WTC11 (cell line): ENCODE results near the gene LRMDA. TPM values are rescaled to one million over a fixed set of nuclear protein-coding genes. Genes with fewer than 3 reads are reported as not detected.

Experiments
- ATAC-seq: fragments of 200-7000 bp; cut with Tn5 transposase; 2 replicates; pipeline ENCODE4 v1.10.0; 2021; ENCODE audit warnings: mild to moderate bottlenecking, moderate library complexity
- CTCF ChIA-PET: fragments of 300-600 bp; sonication (Branson Sonifier 250); formaldehyde crosslinking; loops from one replicate; lab custom pipeline; 2021; ENCODE audit warnings: antibody characterized with exemption; lab: Charles Lee
- POLR2A ChIA-PET: fragments of 350-600 bp; sonication (Branson Sonifier 250); formaldehyde crosslinking; loops from one replicate; lab custom pipeline; 2021; ENCODE audit warnings: antibody characterized with exemption; lab: Charles Lee
- DNase-seq: peaks from one replicate; pipeline ENCODE4 v3.0.0; 2021; ENCODE audit warnings: low spot score
- H3K27ac Mint-ChIP-seq: 2 replicates; pipeline ENCODE4 v1.8.0; 2021; ENCODE audit warnings: mixed read lengths
- H3K27me3 Mint-ChIP-seq: 2 replicates; pipeline ENCODE4 v1.8.0; 2021; ENCODE audit warnings: low read depth, mild to moderate bottlenecking, moderate library complexity, mixed read lengths
- H3K36me3 Mint-ChIP-seq: 2 replicates; pipeline ENCODE4 v1.8.0; 2021; ENCODE audit warnings: mixed read lengths
- H3K4me1 Mint-ChIP-seq: 2 replicates; pipeline ENCODE4 v1.8.0; 2022; ENCODE audit warnings: mixed read lengths
- H3K4me3 Mint-ChIP-seq: 2 replicates; pipeline ENCODE4 v1.8.0; 2021; ENCODE audit warnings: mild to moderate bottlenecking, moderate library complexity, mixed read lengths
- H3K9me3 Mint-ChIP-seq: 2 replicates; pipeline ENCODE4 v1.8.0; 2021; ENCODE audit warnings: mixed read lengths
- CBFB ChIP-seq: sonication (generic); formaldehyde crosslinking; IDR thresholded peaks from 2 replicates; pipeline ENCODE4 v1.8.1; 2022; ENCODE audit warnings: mild to moderate bottlenecking, low read depth, missing genetic modification reagents
- CREB1 ChIP-seq: sonication (generic); formaldehyde crosslinking; IDR thresholded peaks from 2 replicates; pipeline ENCODE4 v1.8.0; 2023; ENCODE audit warnings: mild to moderate bottlenecking, missing genetic modification reagents
- ESRRA ChIP-seq: sonication (generic); formaldehyde crosslinking; IDR thresholded peaks from 2 replicates; pipeline ENCODE4 v1.8.1; 2022; ENCODE audit warnings: mild to moderate bottlenecking, missing genetic modification reagents, borderline replicate concordance
- FOXJ3 ChIP-seq: sonication (generic); formaldehyde crosslinking; IDR thresholded peaks from 2 replicates; pipeline ENCODE4 v1.9.0; 2021; ENCODE audit warnings: missing genetic modification reagents, mild to moderate bottlenecking, borderline replicate concordance
- FOXP1 ChIP-seq: sonication (generic); formaldehyde crosslinking; IDR thresholded peaks from 2 replicates; pipeline ENCODE4 v1.8.0; 2022; ENCODE audit warnings: missing genetic modification reagents, mild to moderate bottlenecking, moderate library complexity, borderline replicate concordance
- HMGA2 ChIP-seq: fragments of 250-450 bp; sonication (Bioruptor Pico); IDR thresholded peaks from 2 replicates; pipeline ENCODE4 v1.4.0; 2021; ENCODE audit warnings: mild to moderate bottlenecking, moderate library complexity
- MLX ChIP-seq: sonication (generic); formaldehyde crosslinking; IDR thresholded peaks from 2 replicates; pipeline ENCODE4 v1.8.1; 2023; ENCODE audit warnings: mild to moderate bottlenecking, missing genetic modification reagents, moderate library complexity
- NR3C1 ChIP-seq: sonication (generic); formaldehyde crosslinking; conservative IDR thresholded peaks from 2 replicates; pipeline ENCODE4 v1.8.1; 2023; ENCODE audit warnings: low read depth, mild to moderate bottlenecking, missing genetic modification reagents
- RORB ChIP-seq: fragments of 250-450 bp; sonication (Bioruptor Pico); IDR thresholded peaks from 2 replicates; pipeline ENCODE4 v1.9.0; 2021; ENCODE audit warnings: mild to moderate bottlenecking
- SMAD4 ChIP-seq: sonication (generic); formaldehyde crosslinking; IDR thresholded peaks from 2 replicates; pipeline ENCODE4 v1.8.0; 2022; ENCODE audit warnings: mild to moderate bottlenecking, missing genetic modification reagents
- STAT6 ChIP-seq: sonication (generic); formaldehyde crosslinking; conservative IDR thresholded peaks from 2 replicates; pipeline ENCODE4 v1.8.1; 2023; ENCODE audit warnings: mild to moderate bottlenecking, low read depth, missing genetic modification reagents, moderate library complexity
- TCF7 ChIP-seq: sonication (generic); formaldehyde crosslinking; IDR thresholded peaks from 2 replicates; pipeline ENCODE4 v1.8.0; 2022; ENCODE audit warnings: mild to moderate bottlenecking, low read depth, missing genetic modification reagents, moderate library complexity
- ZNF219 ChIP-seq: sonication (generic); formaldehyde crosslinking; IDR thresholded peaks from 2 replicates; pipeline ENCODE4 v1.8.0; 2023; ENCODE audit warnings: missing genetic modification reagents, mild to moderate bottlenecking, borderline replicate concordance
- total RNA-seq: library from RNA; stranded (reverse); gene quantifications from 3 replicates; pipeline ENCODE4 v1.2.3, GENCODE V29; 2021
- TF ChIP-seq, protein P1 (sequence below): fragments of 250-450 bp; sonication (Bioruptor Pico); IDR thresholded peaks from 2 replicates; pipeline ENCODE4 v1.9.0; 2021; ENCODE audit warnings: mild to moderate bottlenecking
- TF ChIP-seq, protein P2 (sequence below): sonication (generic); formaldehyde crosslinking; conservative IDR thresholded peaks from 2 replicates; pipeline ENCODE4 v1.8.1; 2022; ENCODE audit warnings: mild to moderate bottlenecking, missing genetic modification reagents
- TF ChIP-seq, protein P3 (sequence below): sonication (generic); formaldehyde crosslinking; IDR thresholded peaks from 2 replicates; pipeline ENCODE4 v1.8.0; 2022; ENCODE audit warnings: mild to moderate bottlenecking, missing genetic modification reagents
- TF ChIP-seq, protein P4 (sequence below): fragments of 250-450 bp; sonication (Bioruptor Pico); IDR thresholded peaks from 2 replicates; pipeline ENCODE4 v2.1.2; 2022; ENCODE audit warnings: mild to moderate bottlenecking, moderate library complexity
- TF ChIP-seq, protein P5 (sequence below): sonication (generic); formaldehyde crosslinking; IDR thresholded peaks from 2 replicates; pipeline ENCODE4 v1.8.0; 2022; ENCODE audit warnings: missing genetic modification reagents
- TF ChIP-seq, protein P6 (sequence below): sonication (generic); formaldehyde crosslinking; IDR thresholded peaks from 2 replicates; pipeline ENCODE4 v1.8.0; 2022; ENCODE audit warnings: mild to moderate bottlenecking, missing genetic modification reagents
- TF ChIP-seq, protein P7 (sequence below): sonication (generic); formaldehyde crosslinking; IDR thresholded peaks from 2 replicates; pipeline ENCODE4 v1.8.0; 2023; ENCODE audit warnings: missing genetic modification reagents

Gene LRMDA
- total RNA-seq, 1 experiment from 2014 or later, result 0.92 TPM

- TF ChIP-seq, protein P1, sequence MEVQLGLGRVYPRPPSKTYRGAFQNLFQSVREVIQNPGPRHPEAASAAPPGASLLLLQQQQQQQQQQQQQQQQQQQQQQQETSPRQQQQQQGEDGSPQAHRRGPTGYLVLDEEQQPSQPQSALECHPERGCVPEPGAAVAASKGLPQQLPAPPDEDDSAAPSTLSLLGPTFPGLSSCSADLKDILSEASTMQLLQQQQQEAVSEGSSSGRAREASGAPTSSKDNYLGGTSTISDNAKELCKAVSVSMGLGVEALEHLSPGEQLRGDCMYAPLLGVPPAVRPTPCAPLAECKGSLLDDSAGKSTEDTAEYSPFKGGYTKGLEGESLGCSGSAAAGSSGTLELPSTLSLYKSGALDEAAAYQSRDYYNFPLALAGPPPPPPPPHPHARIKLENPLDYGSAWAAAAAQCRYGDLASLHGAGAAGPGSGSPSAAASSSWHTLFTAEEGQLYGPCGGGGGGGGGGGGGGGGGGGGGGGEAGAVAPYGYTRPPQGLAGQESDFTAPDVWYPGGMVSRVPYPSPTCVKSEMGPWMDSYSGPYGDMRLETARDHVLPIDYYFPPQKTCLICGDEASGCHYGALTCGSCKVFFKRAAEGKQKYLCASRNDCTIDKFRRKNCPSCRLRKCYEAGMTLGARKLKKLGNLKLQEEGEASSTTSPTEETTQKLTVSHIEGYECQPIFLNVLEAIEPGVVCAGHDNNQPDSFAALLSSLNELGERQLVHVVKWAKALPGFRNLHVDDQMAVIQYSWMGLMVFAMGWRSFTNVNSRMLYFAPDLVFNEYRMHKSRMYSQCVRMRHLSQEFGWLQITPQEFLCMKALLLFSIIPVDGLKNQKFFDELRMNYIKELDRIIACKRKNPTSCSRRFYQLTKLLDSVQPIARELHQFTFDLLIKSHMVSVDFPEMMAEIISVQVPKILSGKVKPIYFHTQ (CRISPR knock-in tag), result no peak
- no peak for TF ChIP-seq FOXP1
Observed at GRCh38 chr10:75597773-75598440, 166.5 kb downstream of the LRMDA start (continued).

DNA sequence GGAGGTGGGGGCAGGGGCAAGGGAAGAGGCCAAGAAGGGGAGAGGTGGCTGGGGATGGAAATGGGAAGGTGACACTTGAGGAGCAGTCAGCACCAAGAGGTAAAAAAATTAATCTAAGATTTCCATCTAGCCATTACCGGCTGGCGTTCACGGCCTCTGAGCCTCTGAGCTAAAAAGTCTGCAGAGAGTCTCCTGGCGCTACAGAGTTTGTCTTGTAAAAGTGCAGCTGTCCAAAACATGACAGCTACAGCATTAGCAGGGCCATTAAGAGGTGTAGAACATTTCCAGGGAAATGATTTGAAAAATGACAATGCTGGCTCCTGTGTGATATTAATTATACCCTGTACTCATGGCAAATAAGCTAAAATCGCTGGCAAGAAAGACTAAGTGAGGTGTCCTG lies 167.6 kb downstream of the LRMDA start:
- peaks cover 77% of the 10 kb centered on the region for H3K27me3 Mint-ChIP-seq
- TF ChIP-seq, protein P2, sequence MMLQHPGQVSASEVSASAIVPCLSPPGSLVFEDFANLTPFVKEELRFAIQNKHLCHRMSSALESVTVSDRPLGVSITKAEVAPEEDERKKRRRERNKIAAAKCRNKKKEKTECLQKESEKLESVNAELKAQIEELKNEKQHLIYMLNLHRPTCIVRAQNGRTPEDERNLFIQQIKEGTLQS, result no peak
- no peak for TF ChIP-seq ZNF219 (CRISPR knock-in tag)
- TF ChIP-seq FOXJ3 (CRISPR knock-in tag), result no peak
- TF ChIP-seq, protein P3, sequence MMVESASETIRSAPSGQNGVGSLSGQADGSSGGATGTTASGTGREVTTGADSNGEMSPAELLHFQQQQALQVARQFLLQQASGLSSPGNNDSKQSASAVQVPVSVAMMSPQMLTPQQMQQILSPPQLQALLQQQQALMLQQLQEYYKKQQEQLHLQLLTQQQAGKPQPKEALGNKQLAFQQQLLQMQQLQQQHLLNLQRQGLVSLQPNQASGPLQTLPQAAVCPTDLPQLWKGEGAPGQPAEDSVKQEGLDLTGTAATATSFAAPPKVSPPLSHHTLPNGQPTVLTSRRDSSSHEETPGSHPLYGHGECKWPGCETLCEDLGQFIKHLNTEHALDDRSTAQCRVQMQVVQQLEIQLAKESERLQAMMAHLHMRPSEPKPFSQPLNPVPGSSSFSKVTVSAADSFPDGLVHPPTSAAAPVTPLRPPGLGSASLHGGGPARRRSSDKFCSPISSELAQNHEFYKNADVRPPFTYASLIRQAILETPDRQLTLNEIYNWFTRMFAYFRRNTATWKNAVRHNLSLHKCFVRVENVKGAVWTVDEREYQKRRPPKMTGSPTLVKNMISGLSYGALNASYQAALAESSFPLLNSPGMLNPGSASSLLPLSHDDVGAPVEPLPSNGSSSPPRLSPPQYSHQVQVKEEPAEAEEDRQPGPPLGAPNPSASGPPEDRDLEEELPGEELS (CRISPR knock-in tag), result no peak
- no peak for TF ChIP-seq NR3C1 (CRISPR knock-in tag)
- TF ChIP-seq CREB1, result no peak
- no peak for TF ChIP-seq STAT6 (CRISPR knock-in tag)
- no peak for TF ChIP-seq TCF7 (CRISPR knock-in tag)
- no peak for TF ChIP-seq HMGA2 (CRISPR knock-in tag)
- no peak for TF ChIP-seq MLX (CRISPR knock-in tag)
- no peak for TF ChIP-seq SMAD4 (CRISPR knock-in tag)
- TF ChIP-seq CBFB, result no peak
- TF ChIP-seq, protein P4, sequence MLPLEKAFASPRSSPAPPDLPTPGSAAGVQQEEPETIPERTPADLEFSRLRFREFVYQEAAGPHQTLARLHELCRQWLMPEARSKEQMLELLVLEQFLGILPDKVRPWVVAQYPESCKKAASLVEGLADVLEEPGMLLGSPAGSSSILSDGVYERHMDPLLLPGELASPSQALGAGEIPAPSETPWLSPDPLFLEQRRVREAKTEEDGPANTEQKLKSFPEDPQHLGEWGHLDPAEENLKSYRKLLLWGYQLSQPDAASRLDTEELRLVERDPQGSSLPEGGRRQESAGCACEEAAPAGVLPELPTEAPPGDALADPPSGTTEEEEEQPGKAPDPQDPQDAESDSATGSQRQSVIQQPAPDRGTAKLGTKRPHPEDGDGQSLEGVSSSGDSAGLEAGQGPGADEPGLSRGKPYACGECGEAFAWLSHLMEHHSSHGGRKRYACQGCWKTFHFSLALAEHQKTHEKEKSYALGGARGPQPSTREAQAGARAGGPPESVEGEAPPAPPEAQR (CRISPR knock-in tag), result no peak
- TF ChIP-seq, protein P5, sequence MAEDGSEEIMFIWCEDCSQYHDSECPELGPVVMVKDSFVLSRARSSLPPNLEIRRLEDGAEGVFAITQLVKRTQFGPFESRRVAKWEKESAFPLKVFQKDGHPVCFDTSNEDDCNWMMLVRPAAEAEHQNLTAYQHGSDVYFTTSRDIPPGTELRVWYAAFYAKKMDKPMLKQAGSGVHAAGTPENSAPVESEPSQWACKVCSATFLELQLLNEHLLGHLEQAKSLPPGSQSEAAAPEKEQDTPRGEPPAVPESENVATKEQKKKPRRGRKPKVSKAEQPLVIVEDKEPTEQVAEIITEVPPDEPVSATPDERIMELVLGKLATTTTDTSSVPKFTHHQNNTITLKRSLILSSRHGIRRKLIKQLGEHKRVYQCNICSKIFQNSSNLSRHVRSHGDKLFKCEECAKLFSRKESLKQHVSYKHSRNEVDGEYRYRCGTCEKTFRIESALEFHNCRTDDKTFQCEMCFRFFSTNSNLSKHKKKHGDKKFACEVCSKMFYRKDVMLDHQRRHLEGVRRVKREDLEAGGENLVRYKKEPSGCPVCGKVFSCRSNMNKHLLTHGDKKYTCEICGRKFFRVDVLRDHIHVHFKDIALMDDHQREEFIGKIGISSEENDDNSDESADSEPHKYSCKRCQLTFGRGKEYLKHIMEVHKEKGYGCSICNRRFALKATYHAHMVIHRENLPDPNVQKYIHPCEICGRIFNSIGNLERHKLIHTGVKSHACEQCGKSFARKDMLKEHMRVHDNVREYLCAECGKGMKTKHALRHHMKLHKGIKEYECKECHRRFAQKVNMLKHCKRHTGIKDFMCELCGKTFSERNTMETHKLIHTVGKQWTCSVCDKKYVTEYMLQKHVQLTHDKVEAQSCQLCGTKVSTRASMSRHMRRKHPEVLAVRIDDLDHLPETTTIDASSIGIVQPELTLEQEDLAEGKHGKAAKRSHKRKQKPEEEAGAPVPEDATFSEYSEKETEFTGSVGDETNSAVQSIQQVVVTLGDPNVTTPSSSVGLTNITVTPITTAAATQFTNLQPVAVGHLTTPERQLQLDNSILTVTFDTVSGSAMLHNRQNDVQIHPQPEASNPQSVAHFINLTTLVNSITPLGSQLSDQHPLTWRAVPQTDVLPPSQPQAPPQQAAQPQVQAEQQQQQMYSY, result no peak
- no peak for TF ChIP-seq RORB (CRISPR knock-in tag)
- no peak for TF ChIP-seq ESRRA (CRISPR knock-in tag)
- TF ChIP-seq, protein P6, sequence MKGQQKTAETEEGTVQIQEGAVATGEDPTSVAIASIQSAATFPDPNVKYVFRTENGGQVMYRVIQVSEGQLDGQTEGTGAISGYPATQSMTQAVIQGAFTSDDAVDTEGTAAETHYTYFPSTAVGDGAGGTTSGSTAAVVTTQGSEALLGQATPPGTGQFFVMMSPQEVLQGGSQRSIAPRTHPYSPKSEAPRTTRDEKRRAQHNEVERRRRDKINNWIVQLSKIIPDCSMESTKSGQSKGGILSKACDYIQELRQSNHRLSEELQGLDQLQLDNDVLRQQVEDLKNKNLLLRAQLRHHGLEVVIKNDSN (CRISPR knock-in tag), result no peak
- TF ChIP-seq, protein P7, sequence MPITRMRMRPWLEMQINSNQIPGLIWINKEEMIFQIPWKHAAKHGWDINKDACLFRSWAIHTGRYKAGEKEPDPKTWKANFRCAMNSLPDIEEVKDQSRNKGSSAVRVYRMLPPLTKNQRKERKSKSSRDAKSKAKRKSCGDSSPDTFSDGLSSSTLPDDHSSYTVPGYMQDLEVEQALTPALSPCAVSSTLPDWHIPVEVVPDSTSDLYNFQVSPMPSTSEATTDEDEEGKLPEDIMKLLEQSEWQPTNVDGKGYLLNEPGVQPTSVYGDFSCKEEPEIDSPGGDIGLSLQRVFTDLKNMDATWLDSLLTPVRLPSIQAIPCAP (CRISPR knock-in tag), result no peak

More for the DNA sequence above, 167.6 kb downstream of the LRMDA start:
- H3K36me3 Mint-ChIP-seq, result no peaks in the 10 kb centered on the region
- peaks cover 49% of the 10 kb centered on the region for H3K4me1 Mint-ChIP-seq
- ChIA-PET CTCF (interaction anchor here (1.3 kb wide), 1 partner anchor 200 kb away, joined by 3 read pairs; no protein-coding TSS in a partner anchor), POLR2A (no interaction called here)
- H3K27ac Mint-ChIP-seq, result no peak overlapping the region
- 0 out of 2 replicates have a peak, but pooled peaks cover 3% of the 10 kb centered on the region for H3K9me3 Mint-ChIP-seq
- H3K4me3 Mint-ChIP-seq, result no peak overlapping the region
- ATAC-seq (no peak), DNase-seq (no peak)
